Urinary bladder (tissue), 4 donors: ENCODE measurements around the gene FFAR2. TPM values are rescaled to one million over a fixed set of nuclear protein-coding genes. Genes with fewer than 3 reads are reported as not detected.
A peak's percentile ranks its signal among the peaks of the same experiment; 100 is the strongest.
"Not testable (repeated sequence)": the region's sequence is repeated elsewhere in the genome, so short reads cannot be mapped to it uniquely, and the experiment has no call there.

Experiments
- DNase-seq: peaks from one replicate; pipeline ENCODE4 v3.0.0-alpha.2; 2015; ENCODE audit errors: extremely low spot score
- H3K27ac ChIP-seq: one replicate; pipeline ENCODE4 v1.5.1; 2013; ENCODE audit warnings: low read depth, mild to moderate bottlenecking, moderate library complexity
- H3K36me3 ChIP-seq: one replicate; pipeline ENCODE4 v1.6.1; 2013; ENCODE audit warnings: mild to moderate bottlenecking, moderate library complexity; ENCODE audit not compliant: insufficient read depth
- H3K4me1 ChIP-seq: one replicate; pipeline ENCODE4 v1.6.1; 2013; ENCODE audit warnings: mild to moderate bottlenecking, moderate library complexity; ENCODE audit not compliant: insufficient read depth
- H3K4me3 ChIP-seq: one replicate; pipeline ENCODE4 v1.5.1; 2013; ENCODE audit warnings: low read depth, low read length
- WGBS: extraction: QIAGEN DNeasy Blood & Tissue Kit; methylation state at CpG from one replicate; pipeline ENCODE4 v1.1.7; 2013; 5-methylcytosine and 5-hydroxymethylcytosine counted together
- polyA plus RNA-seq: library from polyadenylated mRNA; stranded (reverse); fragments of 200-250 nt; gene quantifications from one replicate; pipeline ENCODE4 v1.2.3, GENCODE V29; 2013
- total RNA-seq: library from RNA; depleted of rRNA; stranded (reverse); fragments of >200 nt; gene quantifications from one replicate; pipeline ENCODE4 v1.2.3, GENCODE V29; 2014
- donor health status: healthy with polysubstance abuse.
- donor health status: healthy.

Gene FFAR2
- total and polyA plus RNA-seq, 2 donors, result 0.05 to 0.69 TPM

GRCh38 chr19:35471075-35471474 lies 23.0 kb downstream of the FFAR2 start:
- H3K4me1 ChIP-seq, H3K36me3 ChIP-seq, DNase-seq, H3K4me3 ChIP-seq, H3K27ac ChIP-seq: not testable (repeated sequence)
- 92% methylated on average over 4 of the region's 4 CpGs for WGBS

- Histone ChIP-seq H3K27ac (no peak overlapping the region), H3K4me3 (no peak overlapping the region), H3K36me3 (no peaks in the 10 kb centered on the region), H3K4me1 (no peaks in the 10 kb centered on the region)
- 86% methylated on average over 8 of the region's 8 CpGs for WGBS
- no peak for DNase-seq
Measured at GRCh38 chr19:35471946-35472345, 23.9 kb downstream of the FFAR2 start.

GRCh38 chr19:35474104-35474503 lies 26.0 kb downstream of the FFAR2 start:
- no peaks in the 10 kb centered on the region for H3K36me3 ChIP-seq
- WGBS, result 96% methylated on average over 14 of the region's 14 CpGs
- DNase-seq, result no peak
- H3K27ac ChIP-seq, result no peak overlapping the region
- H3K4me1 ChIP-seq, result no peaks in the 10 kb centered on the region
- H3K4me3 ChIP-seq, result no peak overlapping the region

GRCh38 chr19:35474594-35474993 lies 26.5 kb downstream of the FFAR2 start:
- not testable (repeated sequence) for H3K4me1 ChIP-seq, H3K36me3 ChIP-seq, H3K4me3 ChIP-seq, H3K27ac ChIP-seq, DNase-seq
- WGBS, result 85% methylated on average over 7 of the region's 7 CpGs

GRCh38 chr19:35476149-35476548 lies 28.1 kb downstream of the FFAR2 start:
- no peak overlapping the region for H3K27ac ChIP-seq
- no peak overlapping the region for H3K4me3 ChIP-seq
- DNase-seq, result no peak
- H3K36me3 ChIP-seq, result no peaks in the 10 kb centered on the region
- 57% methylated on average over 4 of the region's 4 CpGs for WGBS
- H3K4me1 ChIP-seq, result no peaks in the 10 kb centered on the region

GRCh38 chr19:35478794-35479677 lies 31.0 kb downstream of the FFAR2 start:
- 74% methylated on average over 21 of the region's 21 CpGs for WGBS
- Histone ChIP-seq H3K27ac (no peak overlapping the region), H3K4me3 (no peak overlapping the region), H3K4me1 (no peaks in the 10 kb centered on the region), H3K36me3 (no peaks in the 10 kb centered on the region)
- peak; percentile 17 for DNase-seq

- 79% methylated on average over 5 of the region's 5 CpGs for WGBS
- Histone ChIP-seq H3K36me3 (no peaks in the 10 kb centered on the region), H3K4me1 (no peaks in the 10 kb centered on the region), H3K4me3 (no peak overlapping the region), H3K27ac (no peak overlapping the region)
- DNase-seq, result no peak
Measured at GRCh38 chr19:35483089-35483488, 35.0 kb downstream of the FFAR2 start.

- DNase-seq, result no peak
- no peak overlapping the region for H3K4me3 ChIP-seq
- no peaks in the 10 kb centered on the region for H3K36me3 ChIP-seq
- no peak overlapping the region for H3K27ac ChIP-seq
- 73% methylated on average over 7 of the region's 7 CpGs for WGBS
- H3K4me1 ChIP-seq, result no peaks in the 10 kb centered on the region
Measured at GRCh38 chr19:35484252-35485036, 36.4 kb downstream of the FFAR2 start.

- no peak for DNase-seq
- 65% methylated on average over 3 of the region's 3 CpGs for WGBS
- no peaks in the 10 kb centered on the region for H3K36me3 ChIP-seq
Measured at GRCh38 chr19:35486268-35486708, 38.2 kb downstream of the FFAR2 start.

GRCh38 chr19:35487656-35488182 lies 39.7 kb downstream of the FFAR2 start:
- H3K27ac ChIP-seq, result no peak overlapping the region
- 89% methylated on average over 10 of the region's 10 CpGs for WGBS
- no peaks in the 10 kb centered on the region for H3K4me1 ChIP-seq
- no peaks in the 10 kb centered on the region for H3K36me3 ChIP-seq
- no peak for DNase-seq
- H3K4me3 ChIP-seq, result no peak overlapping the region

More at GRCh38 chr19:35486268-35486708, 38.2 kb downstream of the FFAR2 start:
- Histone ChIP-seq H3K4me3 (no peak overlapping the region), H3K4me1 (no peaks in the 10 kb centered on the region), H3K27ac (no peak overlapping the region)

- Histone ChIP-seq H3K36me3 (no peaks in the 10 kb centered on the region), H3K4me1 (no peaks in the 10 kb centered on the region), H3K4me3 (no peak overlapping the region), H3K27ac (no peak overlapping the region)
- 92% methylated on average over 16 of the region's 16 CpGs for WGBS
- DNase-seq, result no peak
Measured at GRCh38 chr19:35488677-35489076, 40.6 kb downstream of the FFAR2 start.

GRCh38 chr19:35490364-35490763 lies 42.3 kb downstream of the FFAR2 start, which contains the start of gene KRTDAP:
TSS of gene KRTDAP (minus strand) at chr19:35490464. CDS start at chr19:35490442, 22 bp downstream.
- 84% methylated on average over 9 of the region's 9 CpGs for WGBS
- Histone ChIP-seq H3K36me3 (no peaks in the 10 kb centered on the region), H3K4me1 (no peaks in the 10 kb centered on the region), H3K4me3 (no peak within 1 kb of the TSS), H3K27ac (no peak within 1 kb of the TSS)
- DNase-seq, result no peak

- 86% methylated on average over 9 of the region's 9 CpGs for WGBS
- H3K36me3 ChIP-seq, result no peaks in the 10 kb centered on the region
- no peak overlapping the region for H3K4me3 ChIP-seq
- no peak overlapping the region for H3K27ac ChIP-seq
- no peaks in the 10 kb centered on the region for H3K4me1 ChIP-seq
- no peak for DNase-seq
Measured at GRCh38 chr19:35491836-35492360, 43.8 kb downstream of the FFAR2 start.
